Retinal pigment epithelial cell (primary cell): ENCODE data around the gene DNAJC7.

Experiments used
- DNase-seq: peaks from one replicate; pipeline ENCODE4 v3.0.0-alpha.2; 2010; ENCODE audit warnings: low read depth
- H3K4me3 ChIP-seq: 2 replicates; pipeline ENCODE4 v1.5.1; 2011; ENCODE audit warnings: mild to moderate bottlenecking, low read length, control low read depth, moderate library complexity
- TF ChIP-seq, protein P1 (sequence below): conservative IDR thresholded peaks from 2 replicates; pipeline ENCODE4 v1.5.1; 2011; ENCODE audit warnings: low read depth, low read length, control low read depth, inconsistent platforms

The DNAJC7 gene

GRCh38 chr17:42058063-42058462, 40.8 kb upstream of the DNAJC7 start:
- DNase-seq: no peak
- TF ChIP-seq, protein P1, sequence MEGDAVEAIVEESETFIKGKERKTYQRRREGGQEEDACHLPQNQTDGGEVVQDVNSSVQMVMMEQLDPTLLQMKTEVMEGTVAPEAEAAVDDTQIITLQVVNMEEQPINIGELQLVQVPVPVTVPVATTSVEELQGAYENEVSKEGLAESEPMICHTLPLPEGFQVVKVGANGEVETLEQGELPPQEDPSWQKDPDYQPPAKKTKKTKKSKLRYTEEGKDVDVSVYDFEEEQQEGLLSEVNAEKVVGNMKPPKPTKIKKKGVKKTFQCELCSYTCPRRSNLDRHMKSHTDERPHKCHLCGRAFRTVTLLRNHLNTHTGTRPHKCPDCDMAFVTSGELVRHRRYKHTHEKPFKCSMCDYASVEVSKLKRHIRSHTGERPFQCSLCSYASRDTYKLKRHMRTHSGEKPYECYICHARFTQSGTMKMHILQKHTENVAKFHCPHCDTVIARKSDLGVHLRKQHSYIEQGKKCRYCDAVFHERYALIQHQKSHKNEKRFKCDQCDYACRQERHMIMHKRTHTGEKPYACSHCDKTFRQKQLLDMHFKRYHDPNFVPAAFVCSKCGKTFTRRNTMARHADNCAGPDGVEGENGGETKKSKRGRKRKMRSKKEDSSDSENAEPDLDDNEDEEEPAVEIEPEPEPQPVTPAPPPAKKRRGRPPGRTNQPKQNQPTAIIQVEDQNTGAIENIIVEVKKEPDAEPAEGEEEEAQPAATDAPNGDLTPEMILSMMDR: no peak
- H3K4me3 ChIP-seq: no peak overlapping the region

- TF ChIP-seq, protein P1: no peak
- H3K4me3 ChIP-seq: no peak overlapping the region
- DNase-seq: no peak
Measured at GRCh38 chr17:42056635-42057034, 39.4 kb upstream of the DNAJC7 start.

- TF ChIP-seq, protein P1: no peak
- no peak for DNase-seq
- H3K4me3 ChIP-seq: no peak overlapping the region
Measured at GRCh38 chr17:42055496-42055895, 38.3 kb upstream of the DNAJC7 start.

GRCh38 chr17:42055027-42055426, 37.8 kb upstream of the DNAJC7 start:
- TF ChIP-seq, protein P1: no peak
- DNase-seq: no peak
- no peak overlapping the region for H3K4me3 ChIP-seq

- TF ChIP-seq, protein P1: no peak
- no peak overlapping the region for H3K4me3 ChIP-seq
- DNase-seq: no peak
Measured at GRCh38 chr17:42053731-42054500, 36.7 kb upstream of the DNAJC7 start.

GRCh38 chr17:42052346-42052877, 35.2 kb upstream of the DNAJC7 start:
- TF ChIP-seq, protein P1: no peak
- DNase-seq: no peak
- H3K4me3 ChIP-seq: no peak overlapping the region

DNA sequence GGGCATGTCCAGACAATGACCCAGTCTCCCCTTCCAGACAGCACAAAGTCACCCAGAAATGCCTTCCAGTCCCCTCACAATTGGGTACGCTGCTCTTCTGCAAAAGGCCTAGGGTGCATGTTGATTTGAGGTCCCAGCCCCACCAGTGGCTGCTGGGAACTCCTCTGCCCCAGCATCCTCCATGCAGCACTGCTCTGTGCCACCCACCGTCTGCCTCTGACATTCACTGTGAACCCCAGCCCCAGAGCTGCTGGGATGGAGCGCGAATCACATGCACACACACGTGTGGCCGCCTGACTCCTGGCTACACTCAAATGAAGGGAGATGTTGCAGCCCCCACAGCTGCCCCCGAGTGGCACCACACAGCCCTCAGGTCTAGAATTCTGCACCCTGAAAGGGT, 34.4 kb upstream of the DNAJC7 start:
- TF ChIP-seq, protein P1: no peak
- no peak for DNase-seq
- H3K4me3 ChIP-seq: no peak overlapping the region
